Stimulated activated CD8-positive, alpha-beta memory T cell treated with anti-CD3 and anti-CD28 coated beads, Interleukin-12 subunit alpha, Interleukin-12 subunit beta, amount 100 ng/mL, for 24 hours (primary cell): Measurements from ENCODE around the gene SLC6A19.

ENCODE experiments used
- DNase-seq: peaks from one replicate; pipeline ENCODE4 v3.0.0-alpha.2; 2020; ENCODE audit errors: extremely low read depth

The SLC6A19 gene

GRCh38 chr5:1195439-1195838 is 6.0 kb upstream of the SLC6A19 start:
- DNase-seq: no peak

- no peak for DNase-seq
These were observed 5.5 kb upstream of the SLC6A19 start for GRCh38 chr5:1195916-1196315.

GRCh38 chr5:1196562-1196961 is 4.8 kb upstream of the SLC6A19 start:
- no peak for DNase-seq

GRCh38 chr5:1197876-1198666 is 3.3 kb upstream of the SLC6A19 start:
- DNase-seq: no peak

- no peak for DNase-seq
These were observed 2.1 kb upstream of the SLC6A19 start for GRCh38 chr5:1199340-1199648.

- no peak for DNase-seq
These were observed 1.5 kb upstream of the SLC6A19 start for GRCh38 chr5:1199649-1200494.

- no peak for DNase-seq
These were observed 684 bp upstream of the SLC6A19 start for GRCh38 chr5:1200495-1201326.

- no peak for DNase-seq
These were observed 817 bp downstream of the SLC6A19 start for GRCh38 chr5:1202026-1202797.

GRCh38 chr5:1202798-1203185 is 1.4 kb downstream of the SLC6A19 start:
- DNase-seq: no peak

GRCh38 chr5:1203311-1203967 is 2.0 kb downstream of the SLC6A19 start:
- no peak for DNase-seq

GRCh38 chr5:1203968-1204692 is 2.7 kb downstream of the SLC6A19 start:
- DNase-seq: no peak

- DNase-seq: no peak
These were observed 3.4 kb downstream of the SLC6A19 start for GRCh38 chr5:1204693-1205242.

GRCh38 chr5:1205255-1206180 is 4.1 kb downstream of the SLC6A19 start:
- no peak for DNase-seq

- DNase-seq: no peak
These were observed 5.4 kb downstream of the SLC6A19 start for GRCh38 chr5:1206521-1207412.

- no peak for DNase-seq
These were observed 6.2 kb downstream of the SLC6A19 start for GRCh38 chr5:1207555-1207954.

GRCh38 chr5:1208221-1208742 is 6.9 kb downstream of the SLC6A19 start:
- DNase-seq: no peak

GRCh38 chr5:1208743-1209488 is 7.5 kb downstream of the SLC6A19 start:
- no peak for DNase-seq
